Activated effector memory CD4-positive, alpha-beta T cell treated with anti-CD3 and anti-CD28 coated beads, Interleukin-2, amount 50 U/mL, for 16 hours (primary cell): ENCODE results near the gene CCDC83.
"Not testable (repeated sequence)": the region's sequence is repeated elsewhere in the genome, so short reads cannot be mapped to it uniquely, and the experiment has no call there.

ENCODE experiments used
- DNase-seq: peaks from one replicate; pipeline ENCODE4 v3.0.0-alpha.2; 2020

The CCDC83 gene

GRCh38 chr11:85889676-85890579, 34.7 kb downstream of the CCDC83 start:
- no peak for DNase-seq

- DNase-seq = no peak
Measured at GRCh38 chr11:85893395-85893794, 38.2 kb downstream of the CCDC83 start.

GRCh38 chr11:85896876-85897275, 41.7 kb downstream of the CCDC83 start:
- DNase-seq = no peak

GRCh38 chr11:85898456-85898855, 43.3 kb downstream of the CCDC83 start:
- no peak for DNase-seq

GRCh38 chr11:85902353-85902752, 47.2 kb downstream of the CCDC83 start:
- DNase-seq = no peak

GRCh38 chr11:85903406-85903805, 48.2 kb downstream of the CCDC83 start:
- DNase-seq = no peak

GRCh38 chr11:85903811-85904210, 48.6 kb downstream of the CCDC83 start:
- no peak for DNase-seq

GRCh38 chr11:85912414-85912813, 57.2 kb downstream of the CCDC83 start:
- no peak for DNase-seq

- no peak for DNase-seq
Measured at GRCh38 chr11:85913513-85913912, 58.3 kb downstream of the CCDC83 start.

GRCh38 chr11:85914425-85914824, 59.2 kb downstream of the CCDC83 start:
- DNase-seq = no peak

GRCh38 chr11:85918910-85919794, 64.0 kb downstream of the CCDC83 start:
- DNase-seq = no peak

GRCh38 chr11:85922367-85922766, 67.2 kb downstream of the CCDC83 start:
- no peak for DNase-seq

GRCh38 chr11:85923455-85923854, 68.3 kb downstream of the CCDC83 start:
- DNase-seq = no peak

GRCh38 chr11:85926653-85927214, 71.6 kb downstream of the CCDC83 start:
- not testable (repeated sequence) for DNase-seq

GRCh38 chr11:85930879-85931366, 75.7 kb downstream of the CCDC83 start:
- DNase-seq = no peak

- no peak for DNase-seq
Measured at GRCh38 chr11:85934596-85935169, 79.5 kb downstream of the CCDC83 start.

- DNase-seq = no peak
Measured at GRCh38 chr11:85935751-85936150, 80.6 kb downstream of the CCDC83 start.

GRCh38 chr11:85937835-85938234, 82.7 kb downstream of the CCDC83 start:
- no peak for DNase-seq

- no peak for DNase-seq
Measured at GRCh38 chr11:85939099-85940015, 84.2 kb downstream of the CCDC83 start.

GRCh38 chr11:85941380-85941973, 86.3 kb downstream of the CCDC83 start:
- DNase-seq = no peak

- no peak for DNase-seq
Measured at GRCh38 chr11:85945296-85945695, 90.1 kb downstream of the CCDC83 start.
